Mesothelial cell of epicardium (in vitro differentiated cells): ENCODE results near the gene DDX28. TPM values are rescaled to one million over a fixed set of nuclear protein-coding genes. Genes with fewer than 3 reads are reported as not detected.
"Not testable (repeated sequence)": the region's sequence is repeated elsewhere in the genome, so short reads cannot be mapped to it uniquely, and the experiment has no call there.

Experiments
- DNase-seq, 2 experiments: peaks; one replicate each; pipeline ENCODE4 v3.0.0; 2021; ENCODE audit warnings: low spot score in 2 of 2; ENCODE audit not compliant: unreplicated experiment in 2 of 2
- H3K27ac Mint-ChIP-seq: 2 replicates; pipeline ENCODE4 v1.8.0; 2021; ENCODE audit warnings: mixed read lengths
- H3K27me3 Mint-ChIP-seq: 2 replicates; pipeline ENCODE4 v1.8.0; 2021; ENCODE audit warnings: low read depth, mixed read lengths
- H3K36me3 Mint-ChIP-seq: 2 replicates; pipeline ENCODE4 v1.8.0; 2021; ENCODE audit warnings: mixed read lengths
- H3K4me1 Mint-ChIP-seq: 2 replicates; pipeline ENCODE4 v1.8.0; 2021; ENCODE audit warnings: mixed read lengths
- H3K4me3 Mint-ChIP-seq: 2 replicates; pipeline ENCODE4 v1.8.0; 2021; ENCODE audit warnings: mild to moderate bottlenecking, moderate library complexity, mixed read lengths
- H3K9me3 Mint-ChIP-seq: 2 replicates; pipeline ENCODE4 v1.8.0; 2021; ENCODE audit warnings: mixed read lengths
- total RNA-seq: library from RNA; stranded (reverse); gene quantifications from 3 replicates; pipeline ENCODE4 v1.2.1, GENCODE V29; 2021
- TF ChIP-seq, protein P1 (sequence below): fragments of 200-600 bp; sonication (generic); IDR thresholded peaks from one replicate; pipeline ENCODE4 v1.5.0; 2021; ENCODE audit warnings: antibody characterized with exemption; ENCODE audit not compliant: unreplicated experiment

The DDX28 gene
- total RNA-seq, 1 donor from 2014 or later = 11.8 TPM

DNA sequence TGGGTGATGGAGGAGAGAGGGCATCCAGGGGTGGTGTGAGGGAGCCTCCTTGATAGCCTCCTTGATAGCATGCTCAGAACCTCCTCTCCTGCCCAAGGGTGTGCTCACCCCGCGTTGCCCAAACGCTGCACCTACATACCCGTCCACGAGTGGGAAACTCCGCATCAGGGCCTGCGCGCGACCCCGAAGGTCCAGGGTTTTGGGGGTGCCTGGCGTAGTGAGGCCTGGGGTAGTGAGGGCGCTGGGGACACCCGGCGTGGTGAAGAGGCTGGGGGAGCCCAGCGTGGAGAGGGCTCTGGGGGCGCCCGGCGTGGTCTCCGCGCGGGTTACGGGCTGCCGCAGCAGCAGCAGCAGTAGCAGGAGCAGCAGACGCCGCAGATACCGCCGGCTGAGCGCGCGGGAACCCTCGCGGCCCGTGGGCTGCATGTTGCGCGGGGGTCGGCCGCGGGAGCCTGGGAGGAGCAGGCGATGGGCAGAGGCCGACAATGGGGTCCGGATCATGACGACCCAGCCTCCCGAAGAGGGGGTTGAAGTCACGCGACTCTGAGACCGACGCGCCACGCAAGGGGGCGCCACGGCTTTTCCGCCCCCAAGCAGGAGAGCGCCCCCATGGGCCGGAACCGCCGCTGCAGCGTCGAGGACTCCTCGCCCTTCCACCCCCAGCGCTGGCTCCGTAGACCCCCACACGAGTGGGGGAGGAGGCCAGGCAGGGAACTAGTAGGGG lies 42.9 kb downstream of the DDX28 start, which contains the start of gene DPEP3:
TSS of gene DPEP3 (minus strand) at position 545 of the 724 bp plus-strand sequence. CDS start at position 426, 119 bp downstream.
- TF ChIP-seq, protein P1, sequence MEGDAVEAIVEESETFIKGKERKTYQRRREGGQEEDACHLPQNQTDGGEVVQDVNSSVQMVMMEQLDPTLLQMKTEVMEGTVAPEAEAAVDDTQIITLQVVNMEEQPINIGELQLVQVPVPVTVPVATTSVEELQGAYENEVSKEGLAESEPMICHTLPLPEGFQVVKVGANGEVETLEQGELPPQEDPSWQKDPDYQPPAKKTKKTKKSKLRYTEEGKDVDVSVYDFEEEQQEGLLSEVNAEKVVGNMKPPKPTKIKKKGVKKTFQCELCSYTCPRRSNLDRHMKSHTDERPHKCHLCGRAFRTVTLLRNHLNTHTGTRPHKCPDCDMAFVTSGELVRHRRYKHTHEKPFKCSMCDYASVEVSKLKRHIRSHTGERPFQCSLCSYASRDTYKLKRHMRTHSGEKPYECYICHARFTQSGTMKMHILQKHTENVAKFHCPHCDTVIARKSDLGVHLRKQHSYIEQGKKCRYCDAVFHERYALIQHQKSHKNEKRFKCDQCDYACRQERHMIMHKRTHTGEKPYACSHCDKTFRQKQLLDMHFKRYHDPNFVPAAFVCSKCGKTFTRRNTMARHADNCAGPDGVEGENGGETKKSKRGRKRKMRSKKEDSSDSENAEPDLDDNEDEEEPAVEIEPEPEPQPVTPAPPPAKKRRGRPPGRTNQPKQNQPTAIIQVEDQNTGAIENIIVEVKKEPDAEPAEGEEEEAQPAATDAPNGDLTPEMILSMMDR = peak; percentile 32
- Mint-ChIP-seq H3K4me1 (peaks cover 2% of the 10 kb centered on the region), H3K27me3 (peaks cover 2% of the 10 kb centered on the region), H3K9me3 (no peaks in the 10 kb centered on the region), H3K36me3 (no peaks in the 10 kb centered on the region), H3K4me3 (no peak within 1 kb of the TSS), H3K27ac (no peak within 1 kb of the TSS)
- DNase-seq = no peak

DNA sequence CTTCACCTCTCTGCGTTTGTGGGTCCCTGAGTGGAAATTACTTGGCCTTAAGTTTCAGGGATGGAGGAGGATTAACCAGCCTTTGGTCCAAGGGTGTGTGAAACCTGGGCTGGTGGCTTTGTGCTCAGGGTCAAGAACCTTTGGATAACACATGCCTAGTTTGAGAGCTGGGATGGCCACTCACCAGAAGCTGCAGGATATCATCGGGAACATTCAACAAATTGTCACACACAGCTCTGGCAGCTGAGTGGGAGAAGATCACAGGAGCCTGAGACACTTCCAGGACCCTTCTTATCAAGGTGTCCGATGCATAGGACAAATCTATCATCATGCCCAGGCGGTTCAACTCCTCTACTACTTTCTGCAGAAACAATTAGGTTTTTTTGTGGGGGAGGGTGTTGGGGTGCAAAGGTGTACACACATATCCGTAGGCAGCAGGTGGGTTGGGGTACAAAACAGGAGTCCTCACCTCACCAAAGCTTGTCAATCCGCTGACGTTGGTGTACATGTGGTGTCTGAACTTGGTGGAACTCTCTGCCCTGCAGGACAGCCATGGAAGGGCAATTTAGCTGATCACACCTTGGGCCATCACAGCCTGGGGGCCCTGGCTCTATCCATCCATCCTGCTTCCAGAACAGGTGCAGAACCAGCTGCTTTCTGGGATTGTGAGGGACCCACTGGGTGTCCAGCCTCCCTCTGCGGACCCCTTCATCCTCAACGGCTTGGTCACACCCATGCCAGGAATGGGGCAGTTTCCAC lies 45.4 kb downstream of the DDX28 start:
- Mint-ChIP-seq H3K4me3 (no peak overlapping the region), H3K4me1 (no peaks in the 10 kb centered on the region)

DNA sequence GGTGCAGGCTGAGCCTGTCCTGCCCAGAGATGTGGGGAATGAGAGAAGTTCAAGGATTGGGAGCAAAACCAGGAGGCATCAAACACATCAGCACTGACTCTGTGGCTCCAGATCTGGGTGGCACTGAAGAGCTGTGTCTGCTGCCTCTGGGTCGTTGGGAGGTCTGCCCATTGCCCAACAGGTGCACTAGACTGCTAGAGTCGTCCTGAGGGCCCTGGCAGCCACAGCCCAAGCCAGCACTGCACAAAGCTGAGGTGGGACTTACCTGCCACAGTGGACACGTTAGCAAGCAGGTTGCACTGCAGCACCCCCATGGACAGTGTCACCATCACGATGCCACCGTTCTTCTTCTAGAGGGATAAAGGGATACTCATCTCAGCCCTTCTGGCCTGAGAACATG lies 46.0 kb downstream of the DDX28 start:
- peaks cover 2% of the 10 kb centered on the region for H3K27me3 Mint-ChIP-seq

More for the DNA sequence above, 45.4 kb downstream of the DDX28 start:
- TF ChIP-seq, protein P1 = no peak
- Mint-ChIP-seq H3K27me3 (peaks cover 2% of the 10 kb centered on the region), H3K9me3 (no peaks in the 10 kb centered on the region), H3K27ac (no peak overlapping the region), H3K36me3 (no peaks in the 10 kb centered on the region)
- DNase-seq = no peak

DNA sequence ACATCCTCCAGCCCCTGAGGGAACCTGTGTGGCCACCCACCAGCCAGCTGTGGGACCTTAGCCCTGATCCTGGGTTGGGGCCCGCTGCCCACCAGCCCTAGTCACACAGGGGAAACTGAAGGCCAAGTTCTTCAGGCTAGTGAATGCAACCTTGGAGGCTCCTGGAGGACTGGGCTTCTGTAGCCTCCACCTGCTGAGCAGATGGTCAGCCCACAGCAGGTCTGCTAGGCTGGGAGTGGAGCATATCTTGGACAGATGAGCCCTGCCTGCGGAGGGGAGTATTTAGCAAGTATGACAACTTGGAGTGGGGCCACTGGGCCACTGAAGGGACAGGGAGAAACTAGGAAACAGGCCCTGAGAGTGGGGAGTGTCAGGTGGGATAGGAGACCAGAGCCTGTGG lies 46.8 kb downstream of the DDX28 start:
- no peak overlapping the region for H3K4me3 Mint-ChIP-seq
- DNase-seq = no peak
- no peaks in the 10 kb centered on the region for H3K36me3 Mint-ChIP-seq
- peaks cover 2% of the 10 kb centered on the region for H3K27me3 Mint-ChIP-seq
- no peaks in the 10 kb centered on the region for H3K9me3 Mint-ChIP-seq
- H3K27ac Mint-ChIP-seq = no peak overlapping the region
- no peaks in the 10 kb centered on the region for H3K4me1 Mint-ChIP-seq
- TF ChIP-seq, protein P1 = no peak

More for the DNA sequence above, 46.0 kb downstream of the DDX28 start:
- Mint-ChIP-seq H3K4me3 (no peak overlapping the region), H3K36me3 (no peaks in the 10 kb centered on the region), H3K27ac (no peak overlapping the region), H3K9me3 (no peaks in the 10 kb centered on the region), H3K4me1 (no peaks in the 10 kb centered on the region)
- TF ChIP-seq, protein P1 = no peak
- no peak for DNase-seq

DNA sequence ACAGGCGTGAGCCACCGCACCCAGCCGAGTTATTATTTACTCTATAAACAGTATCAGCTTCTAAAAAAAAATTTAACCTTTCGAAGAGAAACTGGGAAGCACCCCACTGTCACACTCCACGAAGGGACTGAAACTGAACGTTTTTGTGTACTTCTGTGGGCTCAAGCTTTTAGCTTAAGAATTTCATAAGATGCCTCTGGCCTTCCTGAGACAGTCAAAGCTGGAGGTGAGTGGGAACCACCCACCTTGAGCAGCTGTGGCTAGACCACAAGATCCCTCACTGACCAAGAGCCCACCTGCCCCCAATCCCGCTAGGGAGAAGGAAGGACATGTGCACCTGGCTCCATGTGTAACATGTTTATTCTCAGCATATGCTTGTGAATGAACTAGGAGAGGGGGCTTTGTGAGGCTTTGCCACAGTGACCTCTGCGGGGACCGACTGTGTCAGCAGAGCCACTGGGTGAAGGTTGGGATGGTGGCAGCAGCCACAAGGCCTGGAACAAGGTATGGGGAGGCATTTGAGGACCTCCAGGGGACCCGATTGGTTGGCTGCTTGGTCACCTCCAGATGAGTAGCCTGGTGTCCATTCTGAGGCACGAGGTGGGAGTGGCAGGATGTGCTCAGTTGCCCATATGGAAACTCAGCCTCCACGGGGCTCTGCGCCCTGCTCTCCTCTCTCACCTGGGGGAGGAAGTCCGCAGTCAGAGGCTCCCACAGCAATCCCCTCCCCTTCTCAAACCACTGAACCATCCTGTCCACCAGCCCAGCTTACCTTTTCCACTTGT lies 47.5 kb downstream of the DDX28 start:
- H3K4me1 Mint-ChIP-seq = no peaks in the 10 kb centered on the region
- no peak overlapping the region for H3K4me3 Mint-ChIP-seq
- no peaks in the 10 kb centered on the region for H3K9me3 Mint-ChIP-seq
- TF ChIP-seq, protein P1 = no peak
- H3K27me3 Mint-ChIP-seq = peaks cover 2% of the 10 kb centered on the region
- H3K36me3 Mint-ChIP-seq = no peaks in the 10 kb centered on the region
- no peak overlapping the region for H3K27ac Mint-ChIP-seq
- no peak for DNase-seq

DNA sequence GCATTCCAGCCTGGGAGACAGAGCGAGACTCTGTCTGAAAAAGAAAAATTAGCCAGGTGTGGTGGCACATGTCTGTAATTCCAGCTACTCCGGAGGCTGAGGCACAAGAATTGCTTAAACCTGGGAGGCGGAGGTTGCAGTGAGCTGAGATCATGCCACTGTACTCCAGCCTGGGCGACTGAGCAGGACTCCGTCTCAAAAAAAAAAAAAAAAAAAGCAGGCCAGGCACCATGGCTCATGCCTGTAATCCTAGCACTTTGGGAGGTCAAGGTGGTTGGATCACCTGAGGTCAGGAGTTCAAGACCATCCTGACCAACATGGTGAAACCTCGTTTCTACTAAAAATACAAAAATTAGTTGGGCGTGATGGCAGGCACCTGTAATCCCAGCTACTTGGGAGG lies 50.7 kb downstream of the DDX28 start:
- not testable (repeated sequence) for DNase-seq

More for the DNA sequence above, 50.7 kb downstream of the DDX28 start:
- not testable (repeated sequence) for H3K27ac Mint-ChIP-seq, H3K36me3 Mint-ChIP-seq, H3K9me3 Mint-ChIP-seq, H3K4me3 Mint-ChIP-seq, H3K27me3 Mint-ChIP-seq, H3K4me1 Mint-ChIP-seq
